MM.1S (cell line): Measurements from ENCODE around the gene CHRD.

ENCODE experiments used
- DNase-seq: peaks from one replicate; pipeline ENCODE4 v3.0.0-alpha.2; 2015
- H2AFZ ChIP-seq: fragments of 300-600 bp; sonication (generic); 2 replicates; pipeline ENCODE4 v1.6.0; 2016; ENCODE audit warnings: antibody characterized with exemption, low read length
- H3F3A ChIP-seq: fragments of 300-600 bp; sonication (generic); 2 replicates; pipeline ENCODE4 v1.6.1; 2016; ENCODE audit warnings: mild to moderate bottlenecking, antibody characterized with exemption, low read length, moderate library complexity, mixed read lengths; ENCODE audit not compliant: insufficient read depth
- H3K27ac ChIP-seq: fragments of 300-600 bp; sonication (generic); 2 replicates; pipeline ENCODE4 v1.5.1; 2016; ENCODE audit warnings: mild to moderate bottlenecking, low read length
- H3K27me3 ChIP-seq: fragments of 300-600 bp; sonication (generic); replicated peaks from 2 replicates; pipeline ENCODE4 v1.6.0; 2016; ENCODE audit warnings: low read length; ENCODE audit not compliant: insufficient read depth
- H3K36me3 ChIP-seq: fragments of 300-600 bp; sonication (generic); replicated peaks from 2 replicates; pipeline ENCODE4 v1.6.1; 2016; ENCODE audit warnings: mild to moderate bottlenecking, low read length, mixed read lengths; ENCODE audit not compliant: insufficient read depth
- H3K4me1 ChIP-seq: fragments of 300-600 bp; sonication (generic); 2 replicates; pipeline ENCODE4 v1.6.1; 2016; ENCODE audit warnings: low read length, mixed read lengths
- H3K4me2 ChIP-seq: fragments of 300-600 bp; sonication (generic); 2 replicates; pipeline ENCODE4 v1.6.0; 2016; ENCODE audit warnings: low read depth, low read length
- H3K4me3 ChIP-seq: fragments of 300-600 bp; sonication (generic); 2 replicates; pipeline ENCODE4 v1.5.1; 2016; ENCODE audit warnings: low read length, mixed read lengths
- H3K79me2 ChIP-seq: fragments of 300-600 bp; sonication (generic); 2 replicates; pipeline ENCODE4 v1.6.1; 2016; ENCODE audit warnings: mixed run types, low read length, mixed read lengths
- H3K9ac ChIP-seq: fragments of 300-600 bp; sonication (generic); 2 replicates; pipeline ENCODE4 v1.6.1; 2016; ENCODE audit warnings: low read length, mixed read lengths
- H3K9me2 ChIP-seq: fragments of 300-600 bp; sonication (generic); replicated peaks from 2 replicates; pipeline ENCODE4 v1.6.1; 2016; ENCODE audit warnings: mild to moderate bottlenecking, low read length, mixed read lengths; ENCODE audit not compliant: insufficient read depth
- H3K9me3 ChIP-seq: fragments of 300-600 bp; sonication (generic); replicated peaks from 2 replicates; pipeline ENCODE4 v1.6.1; 2016; ENCODE audit warnings: mild to moderate bottlenecking, low read length, mixed read lengths; ENCODE audit not compliant: insufficient read depth
- H4K20me1 ChIP-seq: fragments of 300-600 bp; sonication (generic); 2 replicates; pipeline ENCODE4 v1.6.1; 2016; ENCODE audit warnings: mild to moderate bottlenecking, low read length, moderate library complexity, mixed read lengths; ENCODE audit not compliant: insufficient read depth
- EZH2 ChIP-seq: fragments of 300-600 bp; sonication (generic); optimal IDR thresholded peaks from 2 replicates; pipeline ENCODE3; 2017; ENCODE audit warnings: low read depth, mild to moderate bottlenecking, antibody characterized with exemption, low read length, mixed read lengths
- EZH2phosphoT487 ChIP-seq: fragments of 300-600 bp; sonication (generic); IDR thresholded peaks from 2 replicates; pipeline ENCODE4 v1.6.1; 2018; ENCODE audit warnings: antibody characterized with exemption, low read length
- TF ChIP-seq, protein P1 (sequence below): fragments of 300-600 bp; sonication (generic); IDR thresholded peaks from 2 replicates; pipeline ENCODE4 v1.5.1; 2016; ENCODE audit warnings: antibody characterized with exemption, low read length, mixed read lengths

Gene CHRD

DNA sequence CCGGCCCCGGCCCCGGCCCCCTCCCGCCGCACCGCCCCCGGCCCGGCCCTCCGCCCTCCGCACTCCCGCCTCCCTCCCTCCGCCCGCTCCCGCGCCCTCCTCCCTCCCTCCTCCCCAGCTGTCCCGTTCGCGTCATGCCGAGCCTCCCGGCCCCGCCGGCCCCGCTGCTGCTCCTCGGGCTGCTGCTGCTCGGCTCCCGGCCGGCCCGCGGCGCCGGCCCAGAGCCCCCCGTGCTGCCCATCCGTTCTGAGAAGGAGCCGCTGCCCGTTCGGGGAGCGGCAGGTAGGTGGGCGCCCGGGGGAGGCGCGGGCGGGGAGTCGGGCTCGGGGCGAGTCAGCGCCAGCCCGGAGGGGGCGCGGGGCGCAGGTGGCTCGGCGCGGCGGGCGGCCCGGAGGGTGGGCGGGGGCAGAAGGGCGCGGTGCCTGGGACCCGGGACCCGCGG is 352 bp downstream of the CHRD start:
- TF ChIP-seq, protein P1, sequence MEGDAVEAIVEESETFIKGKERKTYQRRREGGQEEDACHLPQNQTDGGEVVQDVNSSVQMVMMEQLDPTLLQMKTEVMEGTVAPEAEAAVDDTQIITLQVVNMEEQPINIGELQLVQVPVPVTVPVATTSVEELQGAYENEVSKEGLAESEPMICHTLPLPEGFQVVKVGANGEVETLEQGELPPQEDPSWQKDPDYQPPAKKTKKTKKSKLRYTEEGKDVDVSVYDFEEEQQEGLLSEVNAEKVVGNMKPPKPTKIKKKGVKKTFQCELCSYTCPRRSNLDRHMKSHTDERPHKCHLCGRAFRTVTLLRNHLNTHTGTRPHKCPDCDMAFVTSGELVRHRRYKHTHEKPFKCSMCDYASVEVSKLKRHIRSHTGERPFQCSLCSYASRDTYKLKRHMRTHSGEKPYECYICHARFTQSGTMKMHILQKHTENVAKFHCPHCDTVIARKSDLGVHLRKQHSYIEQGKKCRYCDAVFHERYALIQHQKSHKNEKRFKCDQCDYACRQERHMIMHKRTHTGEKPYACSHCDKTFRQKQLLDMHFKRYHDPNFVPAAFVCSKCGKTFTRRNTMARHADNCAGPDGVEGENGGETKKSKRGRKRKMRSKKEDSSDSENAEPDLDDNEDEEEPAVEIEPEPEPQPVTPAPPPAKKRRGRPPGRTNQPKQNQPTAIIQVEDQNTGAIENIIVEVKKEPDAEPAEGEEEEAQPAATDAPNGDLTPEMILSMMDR: no peak
- TF ChIP-seq EZH2 (no peak), EZH2phosphoT487 (no peak)
- DNase-seq: peak; percentile 49
- Histone ChIP-seq H3K36me3 (no peaks in the 10 kb centered on the region), H4K20me1 (no peaks in the 10 kb centered on the region), H3K9me2 (no peaks in the 10 kb centered on the region), H3F3A (no peaks in the 10 kb centered on the region), H3K9me3 (no peaks in the 10 kb centered on the region), H3K4me1 (peaks cover 5% of the 10 kb centered on the region; the same call in 1 of the 2 replicates), H2AFZ (no peak overlapping the region), H3K9ac (no peak overlapping the region), H3K27ac (no peak overlapping the region), H3K79me2 (no peaks in the 10 kb centered on the region), H3K4me3 (peak overlapping the region; percentile 51), H3K27me3 (peaks cover 67% of the 10 kb centered on the region), H3K4me2 (peak overlapping the region; percentile 96)

DNA sequence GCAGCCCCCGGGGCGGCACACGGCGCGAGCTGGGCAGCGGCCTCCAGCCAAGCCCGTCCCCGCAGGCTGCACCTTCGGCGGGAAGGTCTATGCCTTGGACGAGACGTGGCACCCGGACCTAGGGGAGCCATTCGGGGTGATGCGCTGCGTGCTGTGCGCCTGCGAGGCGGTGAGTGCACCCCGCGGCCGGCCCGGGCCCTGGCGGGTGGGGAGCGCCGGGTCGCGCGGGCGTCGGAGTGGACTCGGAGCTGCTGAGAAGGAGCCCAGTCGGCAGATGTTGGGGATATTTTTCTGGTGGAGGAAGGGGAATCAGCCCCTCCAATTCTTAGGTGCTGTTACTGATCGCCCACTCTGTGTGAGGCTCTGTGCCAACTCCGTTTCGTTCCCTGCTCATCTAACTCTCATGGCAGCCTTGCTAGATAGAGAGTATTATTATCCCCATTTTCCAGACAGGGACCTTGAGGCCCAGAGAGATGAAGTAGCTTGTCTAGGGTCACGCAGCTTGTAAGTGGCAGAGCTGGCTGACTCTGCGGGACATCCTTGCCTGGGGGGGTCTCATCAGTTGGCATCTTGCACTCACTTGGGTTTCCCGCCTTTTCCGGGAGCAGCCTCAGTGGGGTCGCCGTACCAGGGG is 890 bp downstream of the CHRD start:
- H3K4me2 ChIP-seq: peak overlapping the region; percentile 96
- H4K20me1 ChIP-seq: no peaks in the 10 kb centered on the region

DNA sequence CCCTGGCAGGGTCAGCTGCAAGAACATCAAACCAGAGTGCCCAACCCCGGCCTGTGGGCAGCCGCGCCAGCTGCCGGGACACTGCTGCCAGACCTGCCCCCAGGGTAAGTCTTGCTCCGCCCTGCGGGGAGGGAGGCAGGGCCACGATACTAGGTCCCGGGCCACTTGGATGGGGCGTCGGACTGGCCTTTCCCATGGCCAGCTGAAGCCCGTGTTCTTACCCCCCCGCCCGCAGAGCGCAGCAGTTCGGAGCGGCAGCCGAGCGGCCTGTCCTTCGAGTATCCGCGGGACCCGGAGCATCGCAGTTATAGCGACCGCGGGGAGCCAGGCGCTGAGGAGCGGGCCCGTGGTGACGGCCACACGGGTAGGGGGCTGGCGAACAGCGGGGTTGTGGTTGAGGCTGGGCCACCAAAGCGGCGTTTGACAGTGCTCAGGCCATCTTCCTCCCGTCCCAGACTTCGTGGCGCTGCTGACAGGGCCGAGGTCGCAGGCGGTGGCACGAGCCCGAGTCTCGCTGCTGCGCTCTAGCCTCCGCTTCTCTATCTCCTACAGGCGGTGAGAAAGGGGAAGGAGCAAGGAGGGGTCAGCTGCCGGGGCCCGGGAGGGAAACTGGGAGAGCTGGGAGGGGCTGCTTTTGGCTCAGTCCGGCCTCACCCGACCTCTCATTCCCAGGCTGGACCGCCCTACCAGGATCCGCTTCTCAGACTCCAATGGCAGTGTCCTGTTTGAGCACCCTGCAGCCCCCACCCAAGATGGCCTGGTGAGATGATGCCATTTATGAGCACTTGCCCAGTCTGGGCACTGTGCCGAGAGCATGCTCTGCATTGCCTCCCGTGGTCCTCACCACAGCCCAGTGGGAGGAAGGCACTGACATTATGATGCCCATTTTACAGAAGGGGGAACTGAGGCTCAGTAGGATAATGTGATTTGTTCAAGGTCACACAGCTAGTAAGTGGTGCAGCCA is 1.7 kb downstream of the CHRD start:
- Histone ChIP-seq H3K27me3 (peaks cover 64% of the 10 kb centered on the region), H3K4me2 (peak overlapping the region; percentile 96; the same call in 1 of the 2 replicates), H3K36me3 (no peaks in the 10 kb centered on the region), H4K20me1 (no peaks in the 10 kb centered on the region), H3K9ac (no peak overlapping the region), H3K4me3 (no peak overlapping the region), H3K4me1 (peaks cover 5% of the 10 kb centered on the region; the same call in 1 of the 2 replicates), H3F3A (no peaks in the 10 kb centered on the region), H2AFZ (peak overlapping the region; percentile 53; the same call in 1 of the 2 replicates), H3K9me3 (no peaks in the 10 kb centered on the region), H3K79me2 (no peaks in the 10 kb centered on the region), H3K27ac (no peak overlapping the region), H3K9me2 (no peaks in the 10 kb centered on the region)
- TF ChIP-seq EZH2: no peak
- no peak for TF ChIP-seq EZH2phosphoT487
- TF ChIP-seq, protein P1: no peak
- DNase-seq: no peak

More for the DNA sequence above, 890 bp downstream of the CHRD start:
- no peak for TF ChIP-seq EZH2phosphoT487
- peak; percentile 94 for TF ChIP-seq EZH2
- H3K27me3 ChIP-seq: peaks cover 64% of the 10 kb centered on the region
- peaks cover 5% of the 10 kb centered on the region; the same call in 1 of the 2 replicates for H3K4me1 ChIP-seq
- peak overlapping the region; percentile 51 for H3K4me3 ChIP-seq
- H2AFZ ChIP-seq: peak overlapping the region; percentile 53
- H3K79me2 ChIP-seq: no peaks in the 10 kb centered on the region
- H3F3A ChIP-seq: no peaks in the 10 kb centered on the region
- H3K9me2 ChIP-seq: no peaks in the 10 kb centered on the region
- H3K9me3 ChIP-seq: no peaks in the 10 kb centered on the region
- H3K27ac ChIP-seq: no peak overlapping the region
- no peak overlapping the region for H3K9ac ChIP-seq
- no peaks in the 10 kb centered on the region for H3K36me3 ChIP-seq
- no peak for DNase-seq
